ENCODE data around the gene GABBR2. TPM values are rescaled to one million over a fixed set of nuclear protein-coding genes. Genes with fewer than 3 reads are reported as not detected.
"Not testable (repeated sequence)": the region's sequence is repeated elsewhere in the genome, so short reads cannot be mapped to it uniquely, and the experiment has no call there.

The GABBR2 gene
- total RNA-seq, 1 experiment from 2014 or later: 0.91 TPM

GRCh38 chr9:98596486-98596885 lies 112.2 kb downstream of the GABBR2 start:
- no peak for DNase-seq (ENCODE audit: low spot score)

GRCh38 chr9:98594546-98595160 lies 114.1 kb downstream of the GABBR2 start:
- no peak for DNase-seq (ENCODE audit: low spot score)

GRCh38 chr9:98593354-98594253 lies 115.1 kb downstream of the GABBR2 start:
- no peak for DNase-seq (ENCODE audit: low spot score)

DNA sequence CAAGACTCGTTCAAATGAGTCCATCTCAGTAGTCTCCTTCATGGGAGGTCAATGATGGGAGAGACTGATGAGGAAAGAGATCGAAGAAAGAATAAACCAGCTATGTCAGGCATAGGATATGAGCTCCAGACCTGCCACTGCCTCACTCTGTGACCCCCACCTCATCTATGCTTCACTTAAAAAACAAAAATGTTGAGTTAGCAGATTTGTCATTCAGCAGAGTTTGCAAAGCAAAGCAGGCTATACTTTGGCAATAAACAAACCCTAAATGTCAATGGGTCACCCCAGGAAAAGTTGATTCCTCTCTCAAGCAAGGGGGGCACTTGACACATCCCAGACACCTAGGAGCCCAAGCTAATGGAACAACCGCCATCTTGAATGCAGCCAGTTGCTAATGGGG lies 117.0 kb downstream of the GABBR2 start:
- DNase-seq (ENCODE audit: low spot score): no peak

DNA sequence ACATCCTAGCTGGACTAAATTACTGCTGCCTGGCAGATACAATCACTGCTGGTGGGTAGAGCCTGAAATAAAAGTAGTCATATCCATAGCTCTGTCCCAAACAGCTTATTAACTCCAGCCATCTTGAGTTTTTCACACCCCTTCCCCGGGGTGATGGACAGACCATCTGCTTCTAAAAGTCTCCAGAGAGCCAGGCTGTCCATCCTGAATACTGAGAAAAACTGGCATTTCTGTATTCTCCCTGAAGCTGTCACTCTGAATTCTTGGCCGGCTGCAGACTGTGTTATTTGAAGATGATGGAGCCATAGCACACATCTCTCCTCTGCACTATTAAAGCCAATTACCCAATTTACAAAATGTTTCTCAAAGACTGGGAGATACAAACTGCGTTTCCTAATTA lies 118.6 kb downstream of the GABBR2 start:
- DNase-seq (ENCODE audit: low spot score): no peak

- DNase-seq (ENCODE audit: low spot score): no peak
Measured at GRCh38 chr9:98589102-98589501, 119.6 kb downstream of the GABBR2 start.

DNA sequence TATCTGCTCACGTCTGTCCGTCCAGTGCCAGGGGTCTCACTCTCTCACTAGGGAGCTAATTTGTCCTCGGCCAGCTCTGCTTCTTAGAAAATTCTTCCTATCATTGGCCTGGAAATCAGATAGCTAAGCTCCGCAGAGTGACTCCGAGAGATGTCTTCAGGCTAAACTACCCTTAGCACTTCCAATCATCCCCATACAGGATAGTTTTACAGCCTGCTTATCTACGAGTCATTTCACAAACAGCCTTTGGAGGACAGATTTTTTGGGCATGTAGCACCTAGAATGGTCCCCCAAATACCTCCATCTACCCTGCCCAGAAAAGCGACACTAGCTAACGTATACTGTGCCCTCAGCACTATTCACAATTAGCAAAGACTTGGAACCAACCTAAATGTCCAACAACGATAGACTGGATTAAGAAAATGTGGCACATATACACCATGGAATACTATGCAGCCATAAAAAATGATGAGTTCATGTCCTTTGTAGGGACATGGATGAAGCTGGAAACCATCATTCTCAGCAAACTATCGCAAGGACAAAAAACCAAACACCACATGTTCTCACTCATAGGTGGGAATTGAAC lies 123.8 kb downstream of the GABBR2 start:
- not testable (repeated sequence) for DNase-seq (ENCODE audit: low spot score)

- no peak for DNase-seq (ENCODE audit: low spot score)
Measured at GRCh38 chr9:98584059-98584458, 124.7 kb downstream of the GABBR2 start.

- no peak for DNase-seq (ENCODE audit: low spot score)
Measured at GRCh38 chr9:98583417-98583816, 125.3 kb downstream of the GABBR2 start.

DNA sequence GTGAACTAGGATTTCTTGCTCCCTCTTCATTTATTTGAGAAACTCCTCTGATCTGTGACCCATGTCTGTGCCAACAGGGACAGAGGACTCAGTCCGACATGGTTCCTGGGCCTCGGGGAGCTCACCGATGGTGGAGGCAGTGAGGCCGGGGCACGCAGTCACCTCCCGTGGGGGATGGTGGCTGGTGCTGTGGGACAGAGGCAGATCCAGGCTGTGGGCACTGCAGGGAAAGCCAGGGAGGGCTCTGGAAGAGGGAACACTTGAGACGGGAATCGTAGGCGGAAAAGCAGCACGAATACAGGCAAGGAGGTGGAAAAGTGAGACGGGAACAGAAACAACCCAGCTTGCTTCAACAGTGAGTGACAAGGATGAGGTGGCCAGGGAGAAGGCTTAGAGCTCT lies 127.8 kb downstream of the GABBR2 start:
- no peak for DNase-seq (ENCODE audit: low spot score)

DNA sequence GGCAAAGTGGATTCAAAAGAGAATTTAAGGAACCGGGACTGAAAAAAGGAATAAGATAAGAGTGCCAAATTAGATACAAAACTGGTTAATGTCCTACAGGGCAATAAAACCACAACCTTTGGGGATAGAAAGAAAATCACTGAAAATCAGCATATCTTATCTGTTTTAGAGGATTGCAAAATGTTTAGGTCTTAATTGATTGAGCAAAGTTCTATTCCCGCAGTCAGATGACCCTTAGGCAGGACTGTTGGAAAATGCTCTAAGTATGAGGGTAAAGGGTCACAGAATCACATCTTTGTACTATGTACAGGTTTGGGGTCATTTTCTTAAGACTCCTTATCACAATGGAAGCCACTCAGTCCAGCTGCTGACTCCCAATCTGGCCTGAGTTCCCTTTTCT lies 129.0 kb downstream of the GABBR2 start:
- no peak for DNase-seq (ENCODE audit: low spot score)

- no peak for DNase-seq (ENCODE audit: low spot score)
Measured at GRCh38 chr9:98577446-98577845, 131.3 kb downstream of the GABBR2 start.

DNA sequence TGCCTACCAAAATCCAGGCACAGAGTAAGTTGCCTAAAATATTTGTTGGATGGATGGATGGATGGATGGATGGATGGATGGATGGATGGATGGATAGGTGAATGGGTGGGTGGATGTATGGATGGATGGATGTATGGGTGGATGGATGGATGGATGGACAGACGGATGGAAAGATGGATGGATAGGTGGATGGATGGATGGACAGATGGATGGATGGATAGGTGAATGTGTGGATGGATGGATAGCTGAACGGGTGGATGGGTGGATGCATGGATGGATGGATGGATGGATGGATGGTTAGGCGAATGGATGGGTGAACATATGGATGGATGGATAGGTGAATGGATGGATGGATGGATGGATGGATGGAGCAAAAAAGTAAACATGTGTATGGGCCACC lies 131.9 kb downstream of the GABBR2 start:
- DNase-seq (ENCODE audit: low spot score): no peak

DNA sequence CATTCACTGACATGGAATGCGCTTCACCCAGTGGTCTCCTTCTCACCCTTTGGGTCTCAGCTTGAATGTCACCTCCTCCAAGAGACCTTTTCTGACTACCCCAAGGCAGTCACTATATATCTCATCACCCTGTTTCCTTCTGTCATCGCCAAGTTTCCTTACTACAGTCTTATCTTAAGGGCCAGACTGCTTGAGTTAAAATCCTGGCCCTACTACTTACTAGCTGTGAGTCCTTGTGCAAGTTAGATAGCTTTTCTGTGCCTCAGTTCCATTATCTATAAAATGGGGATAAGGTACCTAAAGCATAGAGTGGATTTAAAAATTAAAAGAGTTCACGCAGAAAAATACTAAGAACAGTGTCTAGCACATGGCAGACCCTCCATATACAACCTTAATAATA lies 132.4 kb downstream of the GABBR2 start:
- no peak for DNase-seq (ENCODE audit: low spot score)

- DNase-seq (ENCODE audit: low spot score): peak; percentile 96
Measured at GRCh38 chr9:98575379-98576346, 133.1 kb downstream of the GABBR2 start.

DNA sequence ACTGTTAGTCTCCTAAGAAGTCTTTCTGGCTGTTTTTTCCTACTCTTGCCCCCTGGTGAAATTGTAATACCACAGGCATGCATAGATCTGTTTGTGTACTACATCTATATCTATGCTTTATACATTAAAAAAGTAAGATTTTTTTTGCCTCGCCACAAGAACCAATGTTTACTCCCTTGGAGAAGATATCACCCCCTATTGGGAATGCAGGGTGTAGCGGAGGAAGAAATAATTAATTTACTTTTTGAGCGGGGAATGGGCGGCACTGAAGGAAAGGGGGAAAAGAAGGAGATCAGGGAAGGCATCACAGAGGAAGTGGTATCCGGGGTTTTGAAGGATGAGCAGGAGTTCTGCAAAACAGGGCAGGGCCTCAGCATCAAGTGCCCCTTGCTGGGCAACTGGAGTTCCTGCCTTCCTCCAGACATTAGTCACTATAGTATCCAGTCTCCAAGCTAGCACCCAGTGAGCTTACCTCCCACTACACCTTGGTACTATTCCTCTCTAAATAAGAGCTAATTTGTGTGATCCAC lies 134.9 kb downstream of the GABBR2 start:
- DNase-seq (ENCODE audit: low spot score): no peak

DNA sequence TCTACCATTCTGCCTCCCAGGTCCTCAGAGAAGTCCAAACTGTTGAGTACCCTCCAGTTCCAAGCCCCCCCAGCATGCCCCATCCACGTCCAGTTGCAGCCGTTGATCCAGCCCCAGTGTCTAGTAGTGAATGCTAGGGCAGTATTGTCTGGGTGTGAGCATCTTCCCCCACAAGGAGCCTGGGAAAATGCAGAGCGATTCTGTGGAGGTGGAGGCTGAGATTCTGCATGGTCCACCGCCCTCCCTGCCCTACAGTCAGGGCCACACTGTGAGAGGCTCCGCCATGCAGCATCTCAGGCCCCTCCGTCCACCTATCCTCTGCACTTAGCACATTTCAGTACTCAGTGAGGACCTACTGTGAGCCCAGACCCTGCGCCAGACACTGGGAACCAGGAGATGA lies 135.9 kb downstream of the GABBR2 start:
- DNase-seq (ENCODE audit: low spot score): no peak

- no peak for DNase-seq (ENCODE audit: low spot score)
Measured at GRCh38 chr9:98572054-98572627, 136.6 kb downstream of the GABBR2 start.

- no peak for DNase-seq (ENCODE audit: low spot score)
Measured at GRCh38 chr9:98571643-98572042, 137.1 kb downstream of the GABBR2 start.

- no peak for DNase-seq (ENCODE audit: low spot score)
Measured at GRCh38 chr9:98570663-98571440, 137.9 kb downstream of the GABBR2 start.

Measured in H4 (cell line).